Effector memory CD4-positive, alpha-beta T cell (primary cell): ENCODE measurements around the gene ADPRH.
"Not testable (repeated sequence)": the region's sequence is repeated elsewhere in the genome, so short reads cannot be mapped to it uniquely, and the experiment has no call there.

ENCODE experiments used
- DNase-seq, 3 donors: peaks; one replicate each; pipeline ENCODE4 v3.0.0-alpha.2; 2020
- H3K27ac ChIP-seq: 2 replicates; pipeline ENCODE4 v1.7.0; 2013; ENCODE audit warnings: mild to moderate bottlenecking, low read length, moderate library complexity; ENCODE audit not compliant: insufficient read depth, poor library complexity, severe bottlenecking
- H3K27me3 ChIP-seq: replicated peaks from 2 replicates; pipeline ENCODE4 v1.7.0; 2013; ENCODE audit warnings: mild to moderate bottlenecking, low read length; ENCODE audit not compliant: insufficient read depth, control insufficient read depth, poor library complexity, severe bottlenecking
- H3K36me3 ChIP-seq: 2 replicates; pipeline ENCODE4 v1.7.0; 2013; ENCODE audit warnings: mild to moderate bottlenecking, low read length, moderate library complexity; ENCODE audit not compliant: control insufficient read depth, insufficient read depth
- H3K4me1 ChIP-seq: 2 replicates; pipeline ENCODE4 v1.7.0; 2013; ENCODE audit warnings: low read length, mild to moderate bottlenecking; ENCODE audit not compliant: control insufficient read depth, insufficient read depth, poor library complexity, severe bottlenecking
- H3K4me3 ChIP-seq: 2 replicates; pipeline ENCODE4 v1.7.0; 2013; ENCODE audit warnings: low read length, low read depth, mild to moderate bottlenecking; ENCODE audit not compliant: insufficient read depth, poor library complexity, severe bottlenecking
- H3K9me3 ChIP-seq: 2 replicates; pipeline ENCODE4 v1.7.0; 2013; ENCODE audit warnings: mild to moderate bottlenecking, low read length, moderate library complexity; ENCODE audit not compliant: control insufficient read depth

Gene ADPRH

GRCh38 chr3:119594929-119595328, 15.6 kb downstream of the ADPRH start:
- DNase-seq, H3K27me3 ChIP-seq, H3K4me3 ChIP-seq, H3K27ac ChIP-seq, H3K36me3 ChIP-seq, H3K4me1 ChIP-seq, H3K9me3 ChIP-seq: not testable (repeated sequence)

DNA sequence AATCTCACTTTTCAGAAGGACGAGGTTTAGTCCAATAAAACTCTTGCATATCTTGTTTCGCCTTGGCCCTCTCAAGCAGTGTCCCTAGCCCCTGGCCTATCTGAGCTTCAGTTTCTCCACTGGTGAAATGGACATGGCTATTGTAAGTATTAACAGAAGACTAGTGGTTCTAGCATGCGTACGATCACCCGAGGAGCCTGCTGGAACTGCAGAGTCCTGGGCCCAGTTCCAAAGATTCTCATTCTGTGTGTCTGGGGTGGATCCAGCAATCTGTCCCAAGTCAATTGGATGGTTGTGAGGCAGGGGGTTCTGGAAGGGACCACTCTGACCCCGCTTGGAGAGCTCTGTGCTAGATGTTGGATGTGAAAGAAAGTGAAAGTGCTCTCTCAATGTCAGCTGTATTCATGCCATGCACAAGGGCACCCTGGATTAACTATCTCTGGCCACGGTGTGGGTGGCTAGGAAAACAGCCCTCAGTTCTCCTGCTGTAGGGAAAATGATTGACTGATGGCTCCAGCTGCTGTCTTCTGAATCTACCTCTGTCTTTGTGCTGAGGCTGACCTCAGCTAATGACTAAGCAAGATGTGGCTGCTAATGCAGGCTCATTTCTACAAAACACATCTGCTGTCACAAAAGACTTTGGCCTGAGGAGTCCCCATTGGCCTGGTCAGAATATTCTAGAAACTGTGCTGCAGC, 16.5 kb downstream of the ADPRH start:
- Histone ChIP-seq H3K27ac (no peak overlapping the region), H3K27me3 (no peaks in the 10 kb centered on the region), H3K4me1 (peaks cover under 1% of the 10 kb centered on the region), H3K9me3 (no peaks in the 10 kb centered on the region), H3K4me3 (no peak overlapping the region), H3K36me3 (no peaks in the 10 kb centered on the region)
- no peak for DNase-seq

GRCh38 chr3:119596398-119596797, 17.1 kb downstream of the ADPRH start:
- Histone ChIP-seq H3K27ac (no peak overlapping the region), H3K9me3 (no peaks in the 10 kb centered on the region), H3K27me3 (no peaks in the 10 kb centered on the region), H3K4me1 (peaks cover 3% of the 10 kb centered on the region), H3K36me3 (no peaks in the 10 kb centered on the region), H3K4me3 (no peak overlapping the region)
- no peak for DNase-seq

DNA sequence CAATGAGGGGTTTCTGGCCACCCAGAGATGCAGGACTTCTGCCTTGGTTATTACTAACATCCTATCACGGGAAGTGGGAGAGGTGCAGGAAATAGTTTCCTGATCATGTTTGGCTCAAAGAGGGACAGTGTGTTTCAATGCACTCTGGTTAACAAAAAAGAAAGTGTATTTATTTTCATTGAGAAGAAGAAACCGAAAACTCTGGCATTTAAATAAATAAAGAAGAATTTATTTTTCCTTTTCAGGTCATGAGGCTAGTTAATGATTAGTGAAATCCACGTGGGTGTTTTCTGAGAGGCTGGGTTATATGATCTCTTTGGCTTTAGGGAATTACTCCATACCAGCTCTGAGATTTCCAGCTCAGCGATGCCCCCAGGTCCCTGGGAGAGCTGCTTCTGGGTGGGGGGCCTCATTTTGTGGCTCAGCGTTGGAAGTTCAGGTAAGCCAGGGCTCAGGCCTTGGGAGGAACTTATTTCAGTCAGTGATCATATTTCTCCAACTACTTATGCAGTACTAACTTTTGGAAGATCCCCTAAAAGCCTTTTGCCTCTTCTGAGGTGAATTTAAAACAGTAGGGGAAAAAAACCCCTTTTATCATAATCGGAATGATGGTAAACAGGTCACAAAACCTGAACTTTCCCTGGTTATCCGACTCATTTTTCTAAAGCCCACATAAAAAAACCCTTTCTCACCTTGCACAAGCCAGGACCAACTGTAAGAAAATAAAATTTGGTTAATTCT, 18.4 kb downstream of the ADPRH start, which contains the start of gene PLA1A:
TSS of gene PLA1A (plus strand) at position 338 of the 741 bp plus-strand sequence. CDS start at position 367, 29 bp downstream.
- no peaks in the 10 kb centered on the region for H3K9me3 ChIP-seq
- no peak within 1 kb of the TSS for H3K27ac ChIP-seq
- no peaks in the 10 kb centered on the region for H3K36me3 ChIP-seq
- H3K27me3 ChIP-seq = no peaks in the 10 kb centered on the region
- DNase-seq = no peak
- H3K4me1 ChIP-seq = peaks cover 3% of the 10 kb centered on the region
- H3K4me3 ChIP-seq = no peak within 1 kb of the TSS

DNA sequence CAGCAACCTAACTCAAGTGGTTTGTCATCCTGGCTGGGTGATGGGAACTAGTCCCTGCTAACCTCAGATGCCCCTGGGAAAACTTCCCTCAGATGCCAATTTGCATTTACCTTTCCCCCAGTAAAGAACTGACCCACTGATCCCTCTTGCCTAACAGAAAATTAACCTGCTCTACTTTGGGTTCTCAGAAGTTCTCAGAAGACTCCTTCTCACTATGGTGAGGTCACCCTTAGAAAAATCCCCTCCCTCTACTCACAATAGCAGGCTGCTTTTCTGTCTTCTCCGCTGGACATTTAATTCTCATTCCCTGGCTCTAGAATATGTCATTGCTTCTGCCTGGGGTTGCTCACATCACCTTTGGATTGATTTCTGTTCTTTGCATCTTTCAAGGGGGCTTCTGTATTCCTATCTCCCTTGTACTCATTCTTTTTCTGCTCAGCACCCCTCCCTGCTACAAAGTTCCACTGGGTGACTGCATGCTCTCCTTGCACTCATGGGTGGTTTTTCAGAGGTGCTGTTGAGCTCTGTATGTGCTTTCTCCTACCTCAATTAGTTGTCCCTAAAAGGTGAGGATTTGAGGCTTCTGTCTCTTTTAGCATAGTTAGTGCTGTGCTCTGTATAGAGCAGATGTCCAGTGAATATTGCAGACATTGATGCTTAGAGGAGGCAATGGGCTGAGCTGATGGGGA, 19.3 kb downstream of the ADPRH start:
- Histone ChIP-seq H3K27me3 (no peaks in the 10 kb centered on the region), H3K4me3 (no peak overlapping the region), H3K36me3 (no peaks in the 10 kb centered on the region), H3K4me1 (peaks cover 3% of the 10 kb centered on the region), H3K9me3 (no peaks in the 10 kb centered on the region), H3K27ac (no peak overlapping the region)
- DNase-seq = no peak

DNA sequence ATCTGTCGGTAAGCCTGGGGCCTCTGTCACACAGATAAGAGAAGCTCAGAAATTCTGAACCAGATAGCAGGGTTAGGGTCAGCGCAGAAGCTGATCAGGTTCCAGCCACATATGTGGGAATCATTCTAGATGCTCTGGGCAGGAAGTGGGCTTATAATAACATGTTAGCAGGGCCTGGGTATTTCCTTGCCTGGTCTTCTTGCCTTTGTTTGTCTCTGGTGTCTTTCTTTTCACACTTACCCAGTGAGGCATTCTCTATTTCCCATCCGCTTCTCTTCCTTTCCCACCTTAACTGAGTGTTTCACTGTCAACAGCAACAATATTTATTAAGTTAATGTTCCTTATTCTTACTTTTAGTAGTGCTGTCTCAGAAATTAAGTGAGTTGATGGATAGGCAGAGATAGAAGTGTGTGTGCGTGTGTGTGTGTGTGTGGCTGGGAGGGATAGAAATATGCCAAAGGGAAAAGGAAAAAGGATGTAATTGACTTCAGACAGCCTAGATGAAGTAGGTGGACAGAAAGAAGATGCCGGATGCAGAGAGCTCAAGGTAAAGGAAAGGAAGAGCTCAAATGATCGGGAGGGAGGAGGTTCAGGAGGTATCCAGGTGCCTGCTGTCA, 20.4 kb downstream of the ADPRH start:
- Histone ChIP-seq H3K36me3 (no peaks in the 10 kb centered on the region), H3K27ac (no peak overlapping the region), H3K27me3 (no peaks in the 10 kb centered on the region), H3K9me3 (no peaks in the 10 kb centered on the region), H3K4me3 (no peak overlapping the region), H3K4me1 (peaks cover 3% of the 10 kb centered on the region)
- DNase-seq = no peak

- no peak for DNase-seq
- H3K27ac ChIP-seq = no peak overlapping the region
- no peaks in the 10 kb centered on the region for H3K27me3 ChIP-seq
- H3K4me1 ChIP-seq = peaks cover 3% of the 10 kb centered on the region
- H3K36me3 ChIP-seq = no peaks in the 10 kb centered on the region
- H3K4me3 ChIP-seq = no peak overlapping the region
- H3K9me3 ChIP-seq = no peaks in the 10 kb centered on the region
Measured at GRCh38 chr3:119600732-119601131, 21.4 kb downstream of the ADPRH start.

DNA sequence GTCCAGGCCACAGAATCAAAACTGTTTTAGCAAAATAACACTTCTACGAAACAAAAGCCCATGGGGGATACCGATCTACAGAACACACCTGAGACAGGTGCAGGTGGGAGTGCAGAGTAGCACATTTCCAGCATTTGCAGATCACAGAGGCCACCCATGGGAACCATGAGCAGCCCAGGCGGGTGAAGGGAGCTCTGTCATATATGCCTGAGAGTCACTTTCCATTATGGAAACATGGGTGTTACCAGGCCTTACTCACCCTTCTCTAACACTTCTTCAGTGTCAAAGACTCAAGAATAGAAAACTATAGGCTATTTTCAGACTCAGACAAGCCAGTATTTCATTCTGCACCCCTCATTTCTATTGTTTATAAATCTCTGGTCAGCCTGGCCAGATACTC, 21.9 kb downstream of the ADPRH start:
- Histone ChIP-seq H3K27ac (no peak overlapping the region), H3K9me3 (no peaks in the 10 kb centered on the region), H3K4me1 (peaks cover 3% of the 10 kb centered on the region), H3K27me3 (no peaks in the 10 kb centered on the region), H3K36me3 (no peaks in the 10 kb centered on the region), H3K4me3 (no peak overlapping the region)
- no peak for DNase-seq

GRCh38 chr3:119602676-119603075, 23.4 kb downstream of the ADPRH start:
- Histone ChIP-seq H3K4me1 (peaks cover 3% of the 10 kb centered on the region), H3K36me3 (no peaks in the 10 kb centered on the region), H3K27ac (no peak overlapping the region), H3K27me3 (no peaks in the 10 kb centered on the region), H3K9me3 (no peaks in the 10 kb centered on the region), H3K4me3 (no peak overlapping the region)
- DNase-seq = no peak
